HG03039 (cell line): Measurements from ENCODE around the gene FFAR3.
"Not testable (repeated sequence)": the region's sequence is repeated elsewhere in the genome, so short reads cannot be mapped to it uniquely, and the experiment has no call there.

Source experiments
- ATAC-seq: cut with Tn5 transposase; IDR thresholded peaks from one replicate; pipeline ENCODE4 v1.9.1; 2021; ENCODE audit warnings: mild to moderate bottlenecking, moderate library complexity; ENCODE audit not compliant: unreplicated experiment

Gene FFAR3

GRCh38 chr19:35349614-35350521 lies 8.4 kb upstream of the FFAR3 start:
- no peak for ATAC-seq

GRCh38 chr19:35350591-35350990 lies 7.7 kb upstream of the FFAR3 start:
- ATAC-seq = no peak

DNA sequence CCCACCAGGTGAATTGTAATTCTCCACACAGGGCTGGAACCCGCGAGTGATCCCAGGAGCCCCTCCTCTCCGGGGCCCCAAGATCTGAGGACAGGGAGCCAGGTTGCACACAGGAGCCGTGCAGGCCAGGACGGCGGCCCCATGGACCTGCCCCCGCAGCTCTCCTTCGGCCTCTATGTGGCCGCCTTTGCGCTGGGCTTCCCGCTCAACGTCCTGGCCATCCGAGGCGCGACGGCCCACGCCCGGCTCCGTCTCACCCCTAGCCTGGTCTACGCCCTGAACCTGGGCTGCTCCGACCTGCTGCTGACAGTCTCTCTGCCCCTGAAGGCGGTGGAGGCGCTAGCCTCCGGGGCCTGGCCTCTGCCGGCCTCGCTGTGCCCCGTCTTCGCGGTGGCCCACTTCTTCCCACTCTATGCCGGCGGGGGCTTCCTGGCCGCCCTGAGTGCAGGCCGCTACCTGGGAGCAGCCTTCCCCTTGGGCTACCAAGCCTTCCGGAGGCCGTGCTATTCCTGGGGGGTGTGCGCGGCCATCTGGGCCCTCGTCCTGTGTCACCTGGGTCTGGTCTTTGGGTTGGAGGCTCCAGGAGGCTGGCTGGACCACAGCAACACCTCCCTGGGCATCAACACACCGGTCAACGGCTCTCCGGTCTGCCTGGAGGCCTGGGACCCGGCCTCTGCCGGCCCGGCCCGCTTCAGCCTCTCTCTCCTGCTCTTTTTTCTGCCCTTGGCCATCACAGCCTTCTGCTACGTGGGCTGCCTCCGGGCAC lies 6.7 kb upstream of the FFAR3 start:
- no peak for ATAC-seq

DNA sequence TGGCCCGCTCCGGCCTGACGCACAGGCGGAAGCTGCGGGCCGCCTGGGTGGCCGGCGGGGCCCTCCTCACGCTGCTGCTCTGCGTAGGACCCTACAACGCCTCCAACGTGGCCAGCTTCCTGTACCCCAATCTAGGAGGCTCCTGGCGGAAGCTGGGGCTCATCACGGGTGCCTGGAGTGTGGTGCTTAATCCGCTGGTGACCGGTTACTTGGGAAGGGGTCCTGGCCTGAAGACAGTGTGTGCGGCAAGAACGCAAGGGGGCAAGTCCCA lies 6.1 kb upstream of the FFAR3 start:
- no peak for ATAC-seq

DNA sequence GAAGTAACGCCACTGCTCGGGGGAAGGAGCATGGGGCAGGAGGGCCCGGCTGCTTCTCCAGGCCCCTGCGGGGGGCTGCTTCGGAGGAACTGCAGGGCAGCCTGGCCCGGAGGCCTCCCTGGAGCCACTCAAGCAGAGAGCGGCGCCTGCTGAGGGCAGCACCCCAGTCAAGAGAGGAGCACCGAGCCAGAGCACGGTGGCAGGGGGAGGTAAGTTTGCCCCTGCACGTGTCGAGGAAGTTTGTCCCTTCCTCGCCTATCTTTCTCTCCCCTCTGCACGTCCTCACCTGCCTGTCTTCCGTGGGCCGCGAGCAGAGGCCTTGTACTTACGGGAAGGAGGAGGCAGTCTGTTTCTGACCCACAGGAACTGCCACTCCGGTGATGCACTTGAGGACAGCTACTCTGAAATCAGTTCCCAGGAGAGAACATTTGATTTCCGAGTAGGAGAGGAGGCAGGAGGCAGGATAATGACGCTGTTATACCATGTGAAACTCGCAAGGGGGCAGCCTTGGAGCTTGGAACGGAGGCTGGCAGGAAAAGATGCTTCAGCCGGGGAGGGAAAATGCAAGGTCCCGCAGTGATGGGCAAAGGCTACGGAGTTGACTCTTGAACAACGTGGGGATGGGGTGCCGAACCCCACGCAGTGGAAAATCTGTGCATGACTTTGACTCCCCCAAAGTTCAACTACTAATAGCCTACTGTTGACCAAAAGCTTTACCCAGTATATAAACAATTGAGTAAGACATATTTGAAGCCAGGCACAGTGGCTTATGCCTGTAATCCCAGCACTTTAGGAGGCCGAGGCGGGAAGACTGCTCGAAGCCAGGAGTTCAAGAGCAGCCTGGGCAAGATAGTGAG lies 5.6 kb upstream of the FFAR3 start:
- no peak for ATAC-seq

DNA sequence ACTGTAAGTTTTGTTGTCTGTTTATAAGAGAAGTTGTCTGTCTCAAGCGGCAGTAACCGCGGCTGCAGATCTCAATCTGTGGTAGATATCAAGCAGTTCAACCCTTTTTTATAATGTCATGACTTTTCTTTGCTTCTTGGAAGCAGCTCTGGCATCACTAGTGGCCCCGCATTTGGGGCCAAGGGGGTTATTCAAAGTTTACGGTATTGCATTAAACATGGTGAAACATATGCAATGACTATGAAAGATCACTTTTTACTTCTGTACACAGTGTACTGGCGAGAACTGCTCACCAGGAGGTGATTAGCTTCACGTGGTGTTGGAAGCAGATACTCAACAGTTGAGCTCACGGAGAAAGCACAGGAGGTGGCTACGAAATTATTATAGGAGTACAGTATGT lies 4.6 kb upstream of the FFAR3 start:
- ATAC-seq = no peak

GRCh38 chr19:35354898-35355297 lies 3.4 kb upstream of the FFAR3 start:
- no peak for ATAC-seq

- no peak for ATAC-seq
Measured at GRCh38 chr19:35355791-35356460, 2.3 kb upstream of the FFAR3 start.

- ATAC-seq = not testable (repeated sequence)
Measured at GRCh38 chr19:35358834-35359233, 574 bp downstream of the FFAR3 start.

- ATAC-seq = not testable (repeated sequence)
Measured at GRCh38 chr19:35359395-35359794, 1.1 kb downstream of the FFAR3 start.

DNA sequence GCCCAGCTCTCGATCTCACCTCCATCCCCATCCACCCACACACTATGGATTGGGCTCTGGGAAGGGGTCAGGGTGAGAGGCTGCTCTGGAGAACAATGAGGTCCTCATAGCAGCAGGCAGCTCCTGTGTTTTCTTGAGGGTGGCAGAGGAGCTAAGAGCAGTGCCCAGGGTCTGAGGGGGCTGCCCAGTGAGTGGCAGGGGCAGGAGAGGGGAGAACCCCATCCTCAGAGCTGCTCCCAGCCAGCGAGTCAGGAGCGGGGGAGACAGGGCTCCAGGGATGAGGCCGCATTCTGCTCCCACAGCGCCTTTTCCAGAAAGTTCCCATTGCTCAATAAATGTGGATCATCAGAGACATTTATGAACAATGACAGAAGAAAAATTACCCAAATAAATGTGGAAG lies 1.8 kb downstream of the FFAR3 start:
- not testable (repeated sequence) for ATAC-seq

DNA sequence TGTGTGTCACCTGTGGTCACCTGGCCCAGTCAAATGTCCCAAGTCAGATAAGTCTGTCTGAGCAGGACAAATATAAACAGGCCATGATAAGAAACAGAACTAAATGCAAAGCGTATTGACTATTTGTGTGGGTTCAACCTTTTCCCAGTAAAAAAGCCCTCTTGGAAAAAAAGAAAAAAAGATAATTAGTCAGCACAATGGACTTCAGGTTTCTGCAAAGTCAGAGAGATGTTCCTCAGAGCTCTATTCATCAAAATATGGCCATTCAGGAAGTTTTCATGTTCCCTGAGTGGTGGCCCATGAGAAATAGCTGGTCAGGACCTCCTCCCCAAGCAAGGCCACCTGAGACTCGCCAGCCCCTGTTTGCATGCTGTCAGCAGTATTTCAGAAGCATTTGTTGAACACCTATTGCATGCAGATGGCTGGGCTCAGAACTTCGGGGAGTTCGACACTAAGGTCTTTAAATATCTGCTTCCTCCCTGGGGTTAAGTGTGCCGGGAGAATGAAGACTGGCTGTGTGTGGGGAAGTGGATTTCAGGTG lies 2.7 kb downstream of the FFAR3 start:
- no peak for ATAC-seq

GRCh38 chr19:35362261-35363000 lies 4.2 kb downstream of the FFAR3 start:
- ATAC-seq = no peak

DNA sequence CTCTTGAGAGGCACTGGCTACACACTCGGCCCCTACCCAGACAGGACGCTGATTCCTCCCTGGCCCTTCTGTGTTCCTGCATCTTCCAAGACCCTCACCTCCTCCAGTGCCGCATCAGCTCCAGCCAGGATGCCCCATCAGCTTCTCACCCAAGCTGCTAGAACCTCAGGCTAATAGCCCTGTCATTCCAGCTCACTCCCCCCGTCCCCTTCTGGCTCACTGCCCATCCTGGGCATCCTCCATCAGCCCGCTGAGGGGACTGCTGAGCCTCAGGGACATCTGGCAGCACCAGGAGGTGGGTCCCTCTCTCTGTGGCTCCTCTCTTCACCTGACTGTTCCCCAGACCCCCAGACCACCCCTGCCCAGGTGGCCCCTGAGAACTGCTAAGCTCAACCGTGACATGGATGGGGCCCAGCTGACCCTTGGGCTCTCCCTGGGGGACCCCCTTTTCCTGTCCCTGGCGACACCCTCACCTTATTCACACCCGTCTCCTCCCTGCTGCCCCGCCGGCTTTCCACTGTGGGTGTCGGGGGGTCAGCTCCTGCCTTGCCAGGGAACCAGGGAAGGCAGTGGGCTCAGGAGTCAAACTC lies 4.8 kb downstream of the FFAR3 start:
- no peak for ATAC-seq

GRCh38 chr19:35363711-35364425 lies 5.6 kb downstream of the FFAR3 start:
- no peak for ATAC-seq

DNA sequence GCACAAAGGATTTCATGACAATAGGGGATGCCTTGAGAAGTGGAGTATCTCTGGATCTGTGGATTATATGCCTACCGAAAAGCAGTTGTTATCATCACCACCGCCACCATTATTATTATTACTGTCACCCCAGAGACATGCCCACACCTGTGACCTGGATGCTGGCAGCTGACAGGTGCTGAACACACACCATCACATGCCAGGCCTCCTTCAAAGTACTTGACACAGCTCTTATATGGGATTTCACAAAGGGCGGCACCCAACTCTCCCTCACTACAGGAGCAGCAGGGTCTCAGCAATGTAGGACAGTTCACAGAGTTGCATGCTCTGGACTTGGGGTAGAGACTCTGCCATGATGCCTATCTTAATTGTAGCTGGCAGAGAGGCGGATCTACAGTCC lies 7.0 kb downstream of the FFAR3 start:
- ATAC-seq = no peak

DNA sequence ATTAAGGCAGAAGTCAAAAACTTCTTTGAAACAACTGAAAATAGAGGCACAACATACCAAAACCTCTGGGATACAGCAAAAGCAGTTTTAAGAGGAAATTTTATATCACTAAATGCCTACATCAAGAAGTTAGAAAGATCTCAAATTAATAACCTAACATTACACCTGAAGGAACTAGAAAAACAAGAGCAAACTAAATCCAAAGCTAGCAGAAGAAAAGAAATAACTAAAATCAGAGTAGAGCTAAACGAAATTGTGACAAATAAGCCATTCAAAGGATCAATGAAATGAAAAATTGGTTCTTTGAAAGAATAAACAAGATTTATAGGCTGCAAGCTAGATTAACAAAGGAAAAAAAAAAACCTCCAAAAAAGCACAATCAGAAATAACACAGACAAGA lies 10.1 kb downstream of the FFAR3 start:
- no peak for ATAC-seq

DNA sequence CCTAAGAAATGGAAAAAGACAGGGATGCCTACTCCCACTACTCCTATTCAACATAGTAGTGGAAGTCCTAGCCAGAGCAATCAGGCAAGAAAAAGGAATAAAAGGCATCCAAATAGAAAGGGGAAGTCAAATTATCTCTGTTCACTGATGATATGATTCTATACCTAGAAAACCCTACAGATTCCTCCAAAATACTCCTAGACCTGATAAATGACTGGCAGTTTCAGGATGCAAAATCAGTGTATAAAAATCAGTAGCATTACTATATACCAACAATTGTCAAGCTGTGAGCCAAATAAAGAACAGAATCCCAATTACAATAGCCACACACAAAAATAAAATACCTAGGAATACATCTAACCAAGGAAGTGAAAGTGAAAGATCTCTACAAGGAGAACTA lies 11.3 kb downstream of the FFAR3 start:
- no peak for ATAC-seq

DNA sequence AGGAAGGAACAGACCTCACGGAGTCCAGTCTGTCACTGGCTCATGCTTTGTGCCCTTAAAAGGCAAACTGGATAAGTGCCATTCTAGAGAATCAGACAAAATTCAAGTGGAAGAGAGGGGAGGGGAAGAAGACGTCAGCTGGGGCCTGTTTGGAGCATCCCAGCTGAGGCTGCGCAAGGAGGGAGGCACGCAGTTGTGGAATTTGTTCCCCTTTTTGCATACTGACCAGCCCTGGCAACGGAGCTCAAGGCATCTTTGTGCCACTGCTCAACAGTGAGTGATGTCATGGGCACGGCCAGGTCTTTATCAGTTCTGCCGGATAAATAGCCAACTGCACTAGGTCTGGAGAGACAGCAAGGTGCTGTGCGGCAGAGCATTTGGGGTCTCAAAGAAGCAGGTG lies 12.5 kb downstream of the FFAR3 start, which contains the start of gene GPR42:
TSS of gene GPR42 (plus strand) at position 347 of the 400 bp plus-strand sequence. CDS start 292 bp downstream, outside the sequence.
- no peak for ATAC-seq
